ENCODE results near the gene IL2.

Gene IL2

DNA sequence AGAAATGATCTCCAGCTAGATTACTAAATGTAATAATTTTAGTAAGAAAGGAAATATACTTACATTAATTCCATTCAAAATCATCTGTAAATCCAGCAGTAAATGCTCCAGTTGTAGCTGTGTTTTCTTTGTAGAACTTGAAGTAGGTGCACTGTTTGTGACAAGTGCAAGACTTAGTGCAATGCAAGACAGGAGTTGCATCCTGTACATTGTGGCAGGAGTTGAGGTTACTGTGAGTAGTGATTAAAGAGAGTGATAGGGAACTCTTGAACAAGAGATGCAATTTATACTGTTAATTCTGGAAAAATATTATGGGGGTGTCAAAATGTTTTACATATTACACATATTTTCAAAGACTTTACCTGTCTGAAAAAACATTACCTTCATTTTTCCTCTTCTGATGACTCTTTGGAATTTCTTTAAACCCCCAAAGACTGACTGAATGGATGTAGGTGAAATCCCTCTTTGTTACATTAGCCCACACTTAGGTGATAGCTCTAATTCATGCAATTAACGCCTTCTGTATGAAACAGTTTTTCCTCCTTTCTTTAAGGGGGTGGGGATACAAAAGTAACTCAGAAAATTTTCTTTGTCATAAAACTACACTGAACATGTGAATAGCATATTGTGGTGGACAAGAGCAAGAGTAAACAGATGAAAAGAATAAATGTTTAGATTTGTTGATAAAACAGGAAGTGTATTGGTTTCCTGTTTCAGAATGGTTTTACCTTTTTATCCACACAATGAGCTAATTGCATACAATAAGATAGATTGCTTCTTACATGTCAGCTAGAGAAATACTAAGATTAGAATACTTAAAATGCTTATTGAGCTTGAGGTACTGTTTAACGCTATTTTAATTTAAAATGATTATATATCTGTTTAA lies at the start of gene IL2:
IL2 (minus strand) TSS at position 495 of the 886 bp plus-strand sequence; CDS start at position 210, 285 bp downstream.
- no peak for DNase-seq

DNA sequence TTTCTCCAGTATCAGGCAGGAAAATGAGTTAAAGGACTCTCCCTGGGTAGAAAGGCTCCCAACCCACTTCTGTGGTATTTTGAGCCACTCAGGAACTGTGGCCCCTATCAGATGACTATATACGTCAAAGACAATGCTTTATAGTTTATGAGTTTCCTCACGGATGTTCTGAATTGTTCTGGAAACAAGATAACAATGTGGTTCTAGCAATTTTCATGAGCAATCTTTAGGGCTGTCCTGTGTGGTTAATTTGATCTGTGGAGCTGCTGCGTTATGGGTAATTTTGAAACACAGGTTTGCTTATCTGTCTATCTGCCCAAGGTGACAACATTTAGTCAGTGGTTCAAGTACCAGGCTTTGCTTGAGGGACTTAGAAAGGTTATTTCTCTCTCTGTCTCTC lies 46.7 kb upstream of the IL2 start:
- DNase-seq: no peak

DNA sequence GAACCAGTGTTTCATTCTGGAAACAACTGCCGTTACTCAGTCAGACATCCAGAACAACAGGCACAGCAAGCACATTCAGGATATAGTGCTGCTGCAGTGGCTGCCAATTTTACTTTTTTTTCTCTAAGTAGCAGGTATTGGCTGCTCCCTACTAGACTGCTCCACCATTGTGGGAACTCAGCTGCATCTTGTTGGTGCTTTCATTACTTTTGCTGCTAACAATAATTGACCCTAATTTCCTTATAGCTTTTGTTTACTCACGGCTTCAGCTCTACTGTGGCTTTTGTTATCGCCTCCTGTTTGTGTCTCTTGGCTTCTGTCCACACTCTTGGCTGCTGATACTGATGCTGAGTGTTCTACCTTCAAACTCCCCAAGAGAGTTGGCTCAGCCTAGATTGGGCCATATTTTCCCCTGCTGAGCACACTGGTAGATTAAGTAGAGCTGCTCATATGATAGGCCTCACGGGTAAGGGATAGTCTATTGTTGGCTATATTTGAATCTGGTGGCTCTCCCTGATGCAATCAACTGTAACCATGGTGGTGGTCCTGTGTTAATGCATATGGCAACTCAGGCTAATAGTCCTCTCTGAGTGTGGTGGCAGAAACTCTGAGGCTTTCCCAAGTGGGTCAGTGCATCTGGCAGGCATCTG lies 44.5 kb upstream of the IL2 start:
- DNase-seq: no peak

DNA sequence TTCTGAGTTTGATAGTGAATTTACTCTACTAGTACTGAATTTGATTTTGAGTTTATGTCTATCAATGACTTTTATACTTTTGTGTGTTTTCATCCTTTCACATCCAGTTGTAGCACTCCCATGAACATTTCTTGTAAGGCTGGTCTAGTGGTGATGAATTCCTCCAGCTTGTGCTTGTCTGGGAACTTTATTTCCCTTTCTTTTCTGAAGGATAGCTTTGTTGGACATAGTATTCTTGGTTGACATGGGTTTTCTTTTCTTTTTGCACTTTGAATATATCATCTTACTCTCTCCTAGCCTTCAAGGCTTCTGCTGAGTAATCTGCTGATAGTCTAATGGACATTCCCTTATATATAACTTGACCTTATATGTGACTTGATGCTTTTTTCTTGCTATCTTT lies 32.5 kb upstream of the IL2 start:
- no peak for DNase-seq

DNA sequence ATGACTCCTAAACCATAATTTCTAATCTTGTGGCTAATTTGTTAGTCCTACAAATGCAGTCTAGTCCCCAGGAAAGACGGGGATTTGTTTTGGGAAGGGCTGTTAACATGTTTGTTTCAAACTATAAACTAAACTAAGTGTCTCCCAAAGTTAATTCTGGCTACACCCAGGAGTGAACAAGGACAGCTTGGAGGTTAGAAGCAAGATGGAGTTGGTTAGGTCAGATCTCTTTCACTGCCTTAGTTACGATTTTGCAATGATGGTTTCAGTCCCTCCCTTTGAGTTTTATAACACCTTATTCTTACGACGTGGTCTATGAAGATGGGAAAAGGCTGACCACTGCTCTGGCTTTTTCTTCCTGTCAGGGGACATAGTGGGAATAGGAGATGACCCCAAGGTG lies 27.0 kb upstream of the IL2 start:
- DNase-seq: no peak

DNA sequence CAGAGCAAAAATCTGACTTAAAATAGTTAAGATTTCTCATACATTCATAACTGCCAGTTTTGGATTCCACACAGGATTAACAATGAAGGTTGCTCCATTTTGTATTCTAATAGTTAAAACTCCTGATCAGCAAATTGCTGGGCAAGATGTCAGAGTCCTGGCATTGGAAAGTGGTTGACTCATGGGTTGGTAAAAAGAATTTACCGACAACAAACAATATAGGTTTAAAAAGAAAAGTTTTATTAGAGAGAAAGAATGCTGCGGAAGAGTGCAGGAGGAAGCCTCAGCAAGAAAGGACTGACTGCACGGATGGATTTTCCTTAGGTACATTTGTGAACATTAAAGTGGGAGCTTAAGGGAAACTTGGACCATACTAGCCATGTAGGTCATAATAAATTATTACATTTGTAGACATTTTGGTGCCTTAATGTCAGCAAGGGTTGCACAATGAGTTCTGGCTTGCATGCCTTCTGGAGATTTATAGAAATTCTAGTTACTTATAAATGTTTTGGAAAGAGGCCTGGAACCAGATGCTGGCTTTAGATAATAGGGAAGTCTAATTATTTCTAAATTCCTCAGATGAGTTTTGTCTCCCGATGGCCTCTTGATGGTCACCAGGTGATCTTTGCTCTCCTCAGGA lies 25.4 kb upstream of the IL2 start:
- no peak for DNase-seq

DNA sequence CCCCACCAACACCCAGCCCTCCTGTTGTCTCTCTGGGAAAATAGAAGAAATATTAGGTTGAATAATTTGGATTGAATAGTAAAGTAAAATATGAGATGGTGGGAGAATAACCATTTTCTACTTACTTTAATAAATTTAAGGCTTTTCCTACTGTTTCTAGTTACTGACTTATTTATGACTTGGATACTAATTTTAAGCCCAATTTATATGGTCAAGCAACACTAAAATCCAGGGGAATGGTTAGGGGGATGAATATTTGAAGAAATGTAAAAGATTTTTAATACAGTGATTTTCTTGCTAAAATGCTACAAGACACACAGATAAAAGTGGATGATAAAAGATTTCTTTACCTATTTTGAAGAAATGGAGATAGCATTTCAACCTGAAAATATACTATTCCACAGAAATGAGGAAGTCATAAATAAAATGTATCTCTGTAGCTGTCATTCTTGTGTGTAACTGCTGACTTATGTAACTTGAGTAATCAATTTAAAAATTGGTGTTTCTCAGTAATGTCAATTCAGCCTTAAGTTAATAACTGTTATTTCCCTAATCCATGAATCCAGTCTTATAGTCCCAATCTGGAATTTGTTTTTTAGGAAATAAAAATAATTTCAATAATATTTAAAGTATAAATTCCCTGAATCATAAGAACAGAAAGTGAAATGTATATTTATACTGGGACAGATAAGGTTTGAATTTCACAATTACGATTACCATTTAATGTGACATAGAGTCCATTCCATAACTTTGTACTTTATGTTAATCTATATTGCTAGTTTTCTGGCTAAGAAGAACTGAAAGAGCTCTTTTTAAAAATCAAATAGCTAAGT lies 24.3 kb upstream of the IL2 start:
- DNase-seq: no peak

DNA sequence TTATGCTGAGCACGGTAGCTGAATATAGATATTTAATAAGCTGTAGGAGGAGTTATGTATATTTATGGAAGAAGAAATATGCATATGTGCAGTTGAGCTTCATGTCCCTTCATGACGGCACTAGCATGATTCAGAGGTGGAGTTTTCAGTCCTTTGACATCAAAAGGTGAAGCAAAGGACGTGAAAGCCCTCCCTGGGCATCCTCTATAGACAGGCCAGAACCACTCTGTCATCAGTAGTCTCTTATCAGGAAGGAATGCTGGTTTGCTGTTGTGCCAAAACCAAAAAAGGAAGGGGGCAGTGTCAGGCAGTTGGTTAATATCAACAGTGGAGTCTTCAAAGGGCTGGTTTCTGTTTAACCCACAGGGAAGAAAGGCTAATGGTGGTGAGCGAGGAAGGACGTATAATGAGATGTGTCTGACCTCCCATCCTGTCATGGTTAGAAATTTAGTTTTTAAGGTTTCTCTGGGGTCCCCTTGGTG lies 23.5 kb upstream of the IL2 start:
- no peak for DNase-seq

DNA sequence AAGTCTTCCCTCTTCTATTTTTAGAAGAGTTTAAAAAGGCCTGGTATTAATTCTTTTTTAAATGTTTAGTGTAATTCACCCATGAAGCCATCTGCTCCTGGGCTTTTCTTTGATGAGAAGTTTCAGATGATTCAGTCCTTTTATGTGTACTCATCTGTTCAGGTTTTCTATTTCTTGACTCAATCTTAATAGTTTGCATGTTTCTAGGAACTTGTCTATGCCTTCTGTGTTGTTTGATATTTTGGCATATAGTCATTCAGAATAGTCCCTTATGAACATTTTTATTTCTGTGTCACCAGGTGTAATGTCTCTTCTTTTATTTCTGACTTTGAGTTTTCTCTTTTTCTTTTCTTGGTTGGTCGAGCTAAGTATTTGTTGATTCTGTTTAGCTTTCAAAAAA lies 20.2 kb upstream of the IL2 start:
- DNase-seq: no peak

DNA sequence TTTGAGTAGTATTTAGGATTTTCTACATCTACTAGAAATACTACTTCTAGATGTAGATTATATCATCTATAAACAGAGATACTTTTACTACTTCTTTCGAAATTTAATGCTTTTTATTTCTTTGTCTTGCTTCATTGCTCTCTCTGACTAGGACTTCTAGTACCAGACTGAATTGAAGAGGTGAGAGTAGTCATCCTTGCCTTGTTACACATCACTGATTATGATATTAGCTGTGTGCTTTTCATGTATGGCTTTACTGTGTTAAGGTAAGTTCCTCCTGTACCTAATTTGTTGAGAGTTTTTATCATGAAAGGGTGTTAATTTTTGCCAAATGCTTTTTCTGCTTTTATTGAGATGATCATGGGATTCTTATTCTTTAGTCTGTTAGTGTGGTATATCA lies 19.6 kb upstream of the IL2 start:
- DNase-seq: no peak

DNA sequence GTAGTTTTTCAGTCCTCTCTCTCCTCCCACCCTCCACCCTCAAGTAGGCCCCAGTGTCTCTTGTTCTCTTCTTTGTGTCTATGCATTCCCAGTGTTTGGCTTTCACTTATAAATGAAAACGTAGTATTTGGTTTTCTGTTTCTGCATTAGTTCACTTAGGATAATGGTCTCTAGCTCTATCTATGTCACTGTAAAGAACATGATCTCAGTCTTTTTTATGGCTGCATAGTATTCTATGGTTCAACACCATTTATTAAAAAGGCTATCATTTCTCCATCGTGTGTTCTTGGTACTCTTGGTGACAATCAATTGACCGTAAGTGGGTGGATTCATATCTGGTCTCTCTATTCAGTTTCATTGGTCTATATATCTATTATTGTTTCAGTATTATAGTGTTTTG lies 18.7 kb upstream of the IL2 start:
- DNase-seq: no peak

DNA sequence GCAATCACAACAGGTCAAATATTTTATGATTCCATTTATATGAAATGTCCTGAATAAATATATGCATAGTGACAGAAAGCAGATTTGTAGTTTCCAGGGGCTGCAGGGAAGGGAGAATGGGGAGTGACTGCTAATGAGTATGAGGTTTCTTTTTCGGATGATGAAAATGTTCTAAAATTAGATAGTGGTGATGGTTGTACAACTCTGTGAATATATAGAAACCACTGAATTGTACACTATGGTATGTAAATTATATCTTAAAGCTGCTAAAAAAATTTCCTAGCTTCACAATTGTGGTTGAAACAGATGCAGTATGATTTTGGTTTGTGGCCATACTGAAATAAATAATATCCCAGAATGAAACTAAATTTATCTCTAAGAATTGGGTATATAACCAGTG lies 12.9 kb upstream of the IL2 start:
- no peak for DNase-seq

DNA sequence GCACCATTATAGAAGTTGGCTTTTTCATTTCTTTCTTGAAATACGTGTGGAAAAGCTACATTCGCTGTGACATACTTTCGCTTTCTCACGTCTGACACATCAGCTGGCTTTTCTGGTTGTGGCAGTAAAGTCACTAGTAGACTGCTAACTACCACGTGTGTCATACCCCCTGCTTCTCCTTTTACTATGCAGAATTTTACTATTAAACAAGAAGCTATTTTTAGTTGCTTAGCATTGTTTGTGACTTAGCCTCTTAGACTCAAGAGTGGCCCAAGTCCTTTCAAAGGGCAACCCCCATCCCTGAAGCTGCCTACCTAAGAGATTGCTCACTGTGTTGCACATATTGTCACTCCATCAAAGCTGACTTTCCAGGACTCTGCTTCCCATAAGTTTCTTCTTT lies 2.1 kb upstream of the IL2 start:
- DNase-seq: no peak

DNA sequence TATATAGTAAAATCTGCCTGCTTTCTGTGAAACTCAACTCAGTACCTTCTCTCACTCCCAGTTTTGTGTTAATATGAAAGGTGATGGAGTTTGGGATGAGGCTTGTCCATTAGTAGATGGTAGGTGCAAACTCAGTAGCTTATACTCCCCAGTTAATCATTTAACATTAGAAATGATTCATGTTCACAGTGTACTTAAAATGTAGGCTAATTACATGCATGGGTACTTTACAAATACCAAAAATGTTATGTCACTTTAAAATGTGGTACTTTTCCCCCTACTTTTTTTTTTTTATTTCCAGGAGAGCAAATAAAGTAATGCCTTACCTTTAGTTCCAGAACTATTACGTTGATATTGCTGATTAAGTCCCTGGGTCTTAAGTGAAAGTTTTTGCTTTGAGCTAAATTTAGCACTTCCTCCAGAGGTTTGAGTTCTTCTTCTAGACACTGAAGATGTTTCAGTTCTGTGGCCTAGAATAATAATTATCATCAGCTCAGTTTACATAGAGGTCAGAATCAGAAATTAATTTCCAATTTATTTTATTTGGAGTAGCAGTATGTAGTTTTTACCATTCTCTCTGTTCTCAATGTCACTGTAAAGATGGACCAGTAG lies 3.0 kb downstream of the IL2 start:
- DNase-seq: no peak

DNA sequence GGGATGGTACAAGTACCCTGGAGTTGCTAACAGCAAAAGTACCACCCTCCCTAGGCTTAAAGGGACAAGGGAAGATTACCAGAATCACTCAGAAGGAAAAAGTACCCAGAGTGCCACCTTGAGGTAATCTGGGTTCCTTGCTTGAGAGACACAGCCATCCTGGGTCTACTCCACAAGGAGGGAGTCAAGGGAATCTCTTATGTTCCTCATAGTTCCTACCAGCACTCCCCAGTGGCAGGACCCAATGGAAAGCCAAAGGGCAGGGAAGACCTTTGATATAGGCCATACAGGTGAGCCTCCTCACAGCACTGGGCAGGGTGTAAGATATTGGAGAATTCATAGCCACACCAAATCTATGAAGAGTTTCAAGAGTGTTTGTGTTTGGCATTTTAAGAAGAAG lies 5.7 kb downstream of the IL2 start:
- DNase-seq: no peak

DNA sequence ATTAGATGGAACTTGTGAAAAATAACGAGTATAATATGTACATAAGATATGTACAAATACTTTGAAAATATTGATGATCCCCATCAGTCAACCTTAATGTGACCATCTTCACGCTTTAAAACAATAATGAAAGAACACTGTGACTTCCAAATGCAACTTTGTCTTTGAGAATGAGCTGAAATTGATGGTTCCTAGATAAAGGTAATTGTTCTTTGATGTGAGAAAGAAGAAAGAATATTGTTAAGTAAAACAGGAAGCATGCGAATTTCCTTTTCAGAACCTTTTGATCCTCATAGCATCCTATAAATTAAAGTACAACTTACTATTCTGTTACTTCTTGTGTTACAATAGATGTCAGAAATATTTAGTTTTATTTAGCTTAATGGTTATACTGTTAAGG lies 22.2 kb downstream of the IL2 start:
- no peak for DNase-seq

DNA sequence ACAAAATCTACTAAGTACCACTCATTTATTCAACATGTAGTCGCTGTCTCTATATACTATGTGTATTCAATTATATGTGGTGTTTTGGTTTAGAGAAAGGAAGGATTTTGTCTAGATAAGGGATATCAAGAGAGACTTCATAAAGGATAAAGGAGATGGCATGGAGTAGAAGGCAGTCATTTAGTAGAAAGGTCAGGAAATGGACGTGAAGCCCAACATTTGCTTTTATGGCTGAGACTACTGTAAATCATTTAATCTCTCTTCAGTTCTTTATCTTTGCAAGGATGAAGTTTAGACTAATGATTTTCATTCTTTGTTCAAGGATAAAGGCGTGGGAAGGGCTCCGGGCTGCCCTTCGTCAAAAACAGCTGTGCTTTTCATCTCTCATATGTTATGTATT lies 25.2 kb downstream of the IL2 start:
- no peak for DNase-seq

DNA sequence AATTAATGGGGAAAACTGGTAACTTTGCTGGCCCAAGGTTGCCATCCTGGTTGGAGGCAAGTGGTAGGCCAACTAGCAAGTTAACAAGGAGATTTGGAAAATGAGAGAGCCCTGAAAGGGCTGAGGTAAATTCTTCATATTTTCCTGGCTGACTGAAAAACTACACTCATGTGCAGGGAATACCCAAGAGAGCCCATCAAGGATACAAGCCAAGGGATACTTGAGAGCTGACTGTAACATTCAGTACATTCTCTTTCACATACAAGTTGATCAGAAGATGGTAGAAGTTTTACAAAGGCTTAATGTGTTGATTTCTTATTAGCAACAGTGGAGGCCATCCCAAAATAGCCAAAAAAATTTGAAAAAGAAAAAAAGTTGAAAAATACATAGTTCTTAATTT lies 33.3 kb downstream of the IL2 start:
- no peak for DNase-seq

DNA sequence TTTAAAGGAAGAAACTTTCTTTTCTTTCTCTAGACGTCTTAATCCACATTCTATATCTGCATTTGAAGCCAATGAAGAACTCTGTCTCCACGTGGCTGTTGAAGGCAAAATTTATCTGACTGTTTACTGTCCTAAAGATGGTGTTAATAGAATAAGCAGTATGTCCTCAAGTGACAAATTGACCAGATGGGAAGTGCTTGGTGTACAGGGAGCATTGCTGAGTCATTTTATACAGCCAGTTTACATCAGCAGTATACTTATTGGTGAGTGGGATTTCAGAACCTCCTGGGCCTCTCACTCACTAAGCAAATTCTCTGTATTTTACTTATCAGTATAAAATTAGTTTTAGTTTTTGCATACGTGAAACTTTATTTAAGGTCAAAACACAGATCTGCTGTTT lies 44.0 kb downstream of the IL2 start:
- no peak for DNase-seq

DNA sequence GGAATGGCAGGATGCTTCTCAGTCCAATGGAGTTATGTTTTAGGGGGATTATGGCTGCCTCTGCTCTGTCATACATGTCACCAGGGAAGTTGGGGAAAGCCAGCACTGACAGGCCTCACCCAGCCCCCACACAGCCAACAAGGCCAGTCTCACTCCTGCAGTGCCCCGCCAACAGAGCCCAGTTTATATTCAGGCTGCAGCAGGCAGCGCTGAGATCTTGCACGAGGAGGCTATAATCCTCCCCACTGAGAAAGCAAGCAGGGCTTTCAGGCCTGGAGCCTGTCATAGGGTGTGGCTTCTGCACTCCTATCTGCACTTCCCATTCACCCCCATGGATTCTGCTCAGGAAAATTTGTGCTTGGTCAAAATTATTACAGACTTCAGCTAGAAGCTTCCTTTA lies 52.7 kb downstream of the IL2 start:
- DNase-seq: no peak
